HepG2 (cell line): ENCODE data around the gene KANSL3. TPM values are rescaled to one million over a fixed set of nuclear protein-coding genes. Genes with fewer than 3 reads are reported as not detected.

Experiments
- BCL3 ChIP-seq: sonication (generic); formaldehyde crosslinking; IDR thresholded peaks from 2 replicates; pipeline ENCODE4 v1.5.1; 2020; ENCODE audit warnings: mild to moderate bottlenecking, missing genetic modification reagents, moderate library complexity
- GPBP1L1 ChIP-seq: sonication (generic); formaldehyde crosslinking; IDR thresholded peaks from 2 replicates; pipeline ENCODE4 v1.5.0; 2020; ENCODE audit warnings: mild to moderate bottlenecking, missing genetic modification reagents
- KDM5B ChIP-seq: sonication (generic); formaldehyde crosslinking; IDR thresholded peaks from 2 replicates; pipeline ENCODE4 v1.4.0; 2020; ENCODE audit warnings: missing genetic modification reagents, mild to moderate bottlenecking, borderline replicate concordance
- MEIS1 ChIP-seq: sonication (generic); formaldehyde crosslinking; IDR thresholded peaks from 2 replicates; pipeline ENCODE4 v1.9.0; 2021; ENCODE audit warnings: mild to moderate bottlenecking, missing genetic modification reagents, moderate library complexity, borderline replicate concordance
- NFE2 ChIP-seq: sonication (generic); formaldehyde crosslinking; IDR thresholded peaks from 2 replicates; pipeline ENCODE4 v1.4.0; 2020; ENCODE audit warnings: missing genetic modification reagents
- PAWR ChIP-seq: sonication (generic); formaldehyde crosslinking; IDR thresholded peaks from 2 replicates; pipeline ENCODE4 v1.4.0; 2020; ENCODE audit warnings: missing genetic modification reagents, mild to moderate bottlenecking, borderline replicate concordance
- PAXIP1 ChIP-seq: sonication (generic); formaldehyde crosslinking; conservative IDR thresholded peaks from 2 replicates; pipeline ENCODE4 v1.4.0; 2020; ENCODE audit warnings: mild to moderate bottlenecking, missing genetic modification reagents, moderate library complexity
- PHF8 ChIP-seq: sonication (generic); formaldehyde crosslinking; IDR thresholded peaks from 2 replicates; pipeline ENCODE4 v1.5.0; 2020; ENCODE audit warnings: missing genetic modification reagents
- SALL2 ChIP-seq: sonication (generic); formaldehyde crosslinking; IDR thresholded peaks from 2 replicates; pipeline ENCODE4 v1.8.1; 2023; ENCODE audit warnings: mild to moderate bottlenecking, missing genetic modification reagents, inconsistent platforms
- ZFAT ChIP-seq: sonication (generic); formaldehyde crosslinking; conservative IDR thresholded peaks from 2 replicates; pipeline ENCODE4 v1.8.1; 2023; ENCODE audit warnings: missing genetic modification reagents, inconsistent platforms
- ZFP36L2 ChIP-seq: sonication (generic); formaldehyde crosslinking; IDR thresholded peaks from 2 replicates; pipeline ENCODE4 v1.4.0; 2020; ENCODE audit warnings: missing genetic modification reagents
- ZNF597 ChIP-seq: sonication (generic); formaldehyde crosslinking; IDR thresholded peaks from 2 replicates; pipeline ENCODE4 v1.5.0; 2020; ENCODE audit warnings: missing genetic modification reagents
- ZNF615 ChIP-seq: sonication (generic); formaldehyde crosslinking; IDR thresholded peaks from 2 replicates; pipeline ENCODE4 v1.5.0; 2020; ENCODE audit warnings: mild to moderate bottlenecking, missing genetic modification reagents, borderline replicate concordance
- ZNF687 ChIP-seq: sonication (generic); formaldehyde crosslinking; IDR thresholded peaks from 2 replicates; pipeline ENCODE4 v1.5.1; 2020; ENCODE audit warnings: mild to moderate bottlenecking, missing genetic modification reagents, moderate library complexity
- ZNF773 ChIP-seq: sonication (generic); formaldehyde crosslinking; IDR thresholded peaks from 2 replicates; pipeline ENCODE4 v1.4.0; 2020; ENCODE audit warnings: missing genetic modification reagents, borderline replicate concordance
- polyA plus RNA-seq, 8 experiments: library from polyadenylated mRNA; depleted of rRNA in 3 of 8; stranded (reverse) in 7 of 8; unstranded in 1 of 8; fragments of >200 nt; fragmentation: Illumina TruSeq in 4 of 8; extraction: Trizol in 4 of 8; gene quantifications; 2 replicates each; pipeline versions ENCODE4 v1.2.1 to v1.2.3, GENCODE V29; 2011 to 2016; ENCODE audit warnings: low read depth in 4 of 8, missing spikeins in 1 of 8, mixed read lengths in 1 of 8; ENCODE audit not compliant: insufficient read depth in 1 of 8
- total RNA-seq, 5 experiments: library from RNA; depleted of rRNA; stranded (reverse); fragments of >200 nt; fragmentation: Illumina TruSeq; extraction: Trizol; gene quantifications; 2 replicates each; pipeline ENCODE4 v1.2.3, GENCODE V29; 2016; ENCODE audit warnings: low read depth in 1 of 5

KANSL3 gene
- total and polyA plus RNA-seq, 2 of the 13 experiments (the other 11 are each of a cell fraction or from before 2014, with no cell fraction given) = 20.8 to 37.3 TPM

GRCh38 chr2:96601382-96602292, 36.5 kb downstream of the KANSL3 start (continued):
- TF ChIP-seq ZNF615 (CRISPR knock-in tag) (no peak), NFE2 (CRISPR knock-in tag) (no peak), MEIS1 (peak; percentile 92; the same call in 1 of the 2 replicates), BCL3 (CRISPR knock-in tag) (no peak; the same call in 1 of the 2 replicates), ZFP36L2 (no peak), ZFAT (no peak), SALL2 (CRISPR knock-in tag) (peak; percentile 67; the same call in 1 of the 2 replicates), GPBP1L1 (CRISPR knock-in tag) (no peak), PAXIP1 (CRISPR knock-in tag) (peak; percentile 99), PHF8 (CRISPR knock-in tag) (no peak), PAWR (0 out of 2 replicates have a peak, but pooled peaks have one; percentile 27), ZNF687 (CRISPR knock-in tag) (peak; percentile 82), ZNF597 (CRISPR knock-in tag) (0 out of 2 replicates have a peak, but pooled peaks have one; percentile 60), KDM5B (no peak; the same call in 1 of the 2 replicates), ZNF773 (CRISPR knock-in tag) (no peak)
